ENCODE results near the gene PURA. TPM values are rescaled to one million over a fixed set of nuclear protein-coding genes. Genes with fewer than 3 reads are reported as not detected.

PURA gene
- total RNA-seq, 4 donors from 2014 or later = 35.1 to 56.8 (median 42.5) TPM

GRCh38 chr5:140115186-140115500 lies 1.2 kb downstream of the PURA start:
- no peaks in the 10 kb centered on the region for H3K27me3 ChIP-seq
- no peaks in the 10 kb centered on the region for H3K36me3 ChIP-seq
- 50 to 55% methylated on average over 1 of the region's 1 CpG for WGBS, 2 donors
- H3K4me1 ChIP-seq = peaks cover 0 to 86% (median 50%) of the 10 kb centered on the region in 4 donors
- no peaks in the 10 kb centered on the region for H3K9me3 ChIP-seq
- TF ChIP-seq CTCF (IDR thresholded peaks at IDR 0.05) (no peak), POLR2A (IDR thresholded peaks at IDR 0.05) (no peak), EP300 (IDR thresholded peaks at IDR 0.05) (no peak)
- DNase-seq (ENCODE audit: low spot score in 2 of 2) = no peak
- H3K4me3 ChIP-seq = peak overlapping the region; percentile 72 to 87 (median 76)
- H3K27ac ChIP-seq = peak overlapping the region in 3 of 4 donors; percentile 86 to 97 (median 97)

- 59 to 65% methylated on average over 2 of the region's 2 CpGs for WGBS, 2 donors
- H3K9me3 ChIP-seq = no peaks in the 10 kb centered on the region
- H3K36me3 ChIP-seq = no peaks in the 10 kb centered on the region
- H3K4me3 ChIP-seq = no peak overlapping the region
- no peaks in the 10 kb centered on the region for H3K27me3 ChIP-seq
- no peak for DNase-seq (ENCODE audit: low spot score in 2 of 2)
- H3K27ac ChIP-seq = no peak overlapping the region
- TF ChIP-seq POLR2A (IDR thresholded peaks at IDR 0.05) (no peak), CTCF (IDR thresholded peaks at IDR 0.05) (no peak), EP300 (IDR thresholded peaks at IDR 0.05) (no peak)
- peaks cover 0 to 83% (median 48%) of the 10 kb centered on the region in 4 donors for H3K4me1 ChIP-seq
Observed at GRCh38 chr5:140116716-140117115, 2.8 kb downstream of the PURA start.

GRCh38 chr5:140117523-140117922 lies 3.6 kb downstream of the PURA start:
- no peak overlapping the region for H3K4me3 ChIP-seq
- TF ChIP-seq CTCF (IDR thresholded peaks at IDR 0.05) (no peak), EP300 (IDR thresholded peaks at IDR 0.05) (no peak), POLR2A (IDR thresholded peaks at IDR 0.05) (no peak)
- H3K4me1 ChIP-seq = peaks cover 0 to 78% (median 44%) of the 10 kb centered on the region in 4 donors
- WGBS, 2 donors = 62 to 64% methylated on average over 3 of the region's 3 CpGs
- no peak for DNase-seq (ENCODE audit: low spot score in 2 of 2)
- H3K27me3 ChIP-seq = no peaks in the 10 kb centered on the region
- no peaks in the 10 kb centered on the region for H3K36me3 ChIP-seq
- H3K9me3 ChIP-seq = no peaks in the 10 kb centered on the region
- H3K27ac ChIP-seq = no peak overlapping the region

- TF ChIP-seq EP300 (IDR thresholded peaks at IDR 0.05) = no peak
- TF ChIP-seq CTCF (IDR thresholded peaks at IDR 0.05) = peak in 1 of 5 experiments; percentile 8
- TF ChIP-seq POLR2A (IDR thresholded peaks at IDR 0.05) = no peak
- no peak for DNase-seq (ENCODE audit: low spot score in 2 of 2)
- Histone ChIP-seq H3K36me3 (no peaks in the 10 kb centered on the region), H3K27me3 (no peaks in the 10 kb centered on the region), H3K9me3 (no peaks in the 10 kb centered on the region), H3K4me3 (no peak overlapping the region), H3K4me1 (peaks cover 0 to 79% (median 36%) of the 10 kb centered on the region in 4 donors), H3K27ac (no peak overlapping the region)
- WGBS, 2 donors = 66% methylated on average over 3 of the region's 3 CpGs
Observed at GRCh38 chr5:140118302-140118936, 4.5 kb downstream of the PURA start.

- H3K4me3 ChIP-seq = no peak within 1 kb of the TSS
- H3K4me1 ChIP-seq = peaks cover 0 to 42% (median 0%) of the 10 kb centered on the region in 4 donors
- no peaks in the 10 kb centered on the region for H3K36me3 ChIP-seq
- no peaks in the 10 kb centered on the region for H3K27me3 ChIP-seq
- WGBS, 2 donors = 96 to 98% methylated on average over 4 of the region's 4 CpGs
- no peaks in the 10 kb centered on the region for H3K9me3 ChIP-seq
- no peak within 1 kb of the TSS for H3K27ac ChIP-seq
- no peak for TF ChIP-seq EP300 (IDR thresholded peaks at IDR 0.05)
- TF ChIP-seq CTCF (IDR thresholded peaks at IDR 0.05) = no peak
- no peak for TF ChIP-seq POLR2A (IDR thresholded peaks at IDR 0.05)
- no peak for DNase-seq (ENCODE audit: low spot score in 2 of 2)
Observed at GRCh38 chr5:140125637-140126036, 11.7 kb downstream of the PURA start, which contains the start of gene IGIP. Gene IGIP, plus strand, starts transcription at chr5:140125937. Its CDS starts 2,540 bp downstream, at chr5:140128477.
